ENCODE results near the gene RCOR3. TPM values are rescaled to one million over a fixed set of nuclear protein-coding genes. Genes with fewer than 3 reads are reported as not detected.

Gene RCOR3
- total RNA-seq, 1 donor, result 31.2 TPM

DNA sequence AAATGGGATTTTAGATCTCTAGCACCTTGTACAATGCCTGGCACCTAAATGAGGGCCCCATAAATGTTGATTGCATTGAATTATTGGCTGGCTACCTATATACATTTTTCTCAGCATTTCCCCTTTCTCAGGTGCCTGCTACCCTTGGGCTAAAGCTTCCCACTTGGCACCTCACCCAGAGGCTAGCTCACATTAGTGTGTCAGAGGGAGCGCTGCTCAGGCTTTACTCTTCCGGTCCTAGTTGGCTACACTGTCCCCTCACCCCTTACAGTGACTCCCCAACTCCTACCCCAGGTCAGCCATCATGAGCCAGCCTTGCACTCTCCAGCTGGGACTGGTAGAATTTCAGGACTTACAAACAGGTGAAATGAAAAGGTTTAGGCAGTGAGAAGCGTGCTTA lies 77.0 kb downstream of the RCOR3 start:
- no peak for DNase-seq (ENCODE audit: low read depth)
- TF ChIP-seq, protein P1, sequence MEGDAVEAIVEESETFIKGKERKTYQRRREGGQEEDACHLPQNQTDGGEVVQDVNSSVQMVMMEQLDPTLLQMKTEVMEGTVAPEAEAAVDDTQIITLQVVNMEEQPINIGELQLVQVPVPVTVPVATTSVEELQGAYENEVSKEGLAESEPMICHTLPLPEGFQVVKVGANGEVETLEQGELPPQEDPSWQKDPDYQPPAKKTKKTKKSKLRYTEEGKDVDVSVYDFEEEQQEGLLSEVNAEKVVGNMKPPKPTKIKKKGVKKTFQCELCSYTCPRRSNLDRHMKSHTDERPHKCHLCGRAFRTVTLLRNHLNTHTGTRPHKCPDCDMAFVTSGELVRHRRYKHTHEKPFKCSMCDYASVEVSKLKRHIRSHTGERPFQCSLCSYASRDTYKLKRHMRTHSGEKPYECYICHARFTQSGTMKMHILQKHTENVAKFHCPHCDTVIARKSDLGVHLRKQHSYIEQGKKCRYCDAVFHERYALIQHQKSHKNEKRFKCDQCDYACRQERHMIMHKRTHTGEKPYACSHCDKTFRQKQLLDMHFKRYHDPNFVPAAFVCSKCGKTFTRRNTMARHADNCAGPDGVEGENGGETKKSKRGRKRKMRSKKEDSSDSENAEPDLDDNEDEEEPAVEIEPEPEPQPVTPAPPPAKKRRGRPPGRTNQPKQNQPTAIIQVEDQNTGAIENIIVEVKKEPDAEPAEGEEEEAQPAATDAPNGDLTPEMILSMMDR (IDR thresholded peaks at IDR 0.05; ENCODE audit: insufficient read depth, low read length), result no peak

DNA sequence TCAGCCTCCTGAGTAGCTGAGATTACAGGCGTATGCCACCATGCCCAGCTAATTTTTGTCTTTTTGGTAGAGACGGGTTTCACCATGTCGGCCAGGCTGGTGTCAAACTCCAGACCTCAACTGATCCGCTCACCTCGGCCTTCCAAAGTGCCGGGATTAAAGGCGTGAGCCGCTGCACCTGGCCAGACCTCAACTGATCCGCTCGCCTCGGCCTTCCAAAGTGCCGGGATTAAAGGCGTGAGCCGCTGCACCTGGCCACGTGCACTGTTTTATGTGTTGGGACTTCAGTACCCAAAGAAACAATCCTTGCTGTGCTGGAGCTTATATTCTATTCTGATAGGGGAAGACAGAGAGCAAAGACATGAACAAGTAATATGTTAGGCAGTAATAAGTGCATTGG lies 77.6 kb downstream of the RCOR3 start:
- TF ChIP-seq, protein P1 (IDR thresholded peaks at IDR 0.05; ENCODE audit: insufficient read depth, low read length), result no peak
- no peak overlapping the region for H3K4me3 ChIP-seq (ENCODE audit: low read depth, low read length)
- no peak for DNase-seq (ENCODE audit: low read depth)

More for the DNA sequence above, 77.0 kb downstream of the RCOR3 start:
- no peak overlapping the region for H3K4me3 ChIP-seq (ENCODE audit: low read depth, low read length)

DNA sequence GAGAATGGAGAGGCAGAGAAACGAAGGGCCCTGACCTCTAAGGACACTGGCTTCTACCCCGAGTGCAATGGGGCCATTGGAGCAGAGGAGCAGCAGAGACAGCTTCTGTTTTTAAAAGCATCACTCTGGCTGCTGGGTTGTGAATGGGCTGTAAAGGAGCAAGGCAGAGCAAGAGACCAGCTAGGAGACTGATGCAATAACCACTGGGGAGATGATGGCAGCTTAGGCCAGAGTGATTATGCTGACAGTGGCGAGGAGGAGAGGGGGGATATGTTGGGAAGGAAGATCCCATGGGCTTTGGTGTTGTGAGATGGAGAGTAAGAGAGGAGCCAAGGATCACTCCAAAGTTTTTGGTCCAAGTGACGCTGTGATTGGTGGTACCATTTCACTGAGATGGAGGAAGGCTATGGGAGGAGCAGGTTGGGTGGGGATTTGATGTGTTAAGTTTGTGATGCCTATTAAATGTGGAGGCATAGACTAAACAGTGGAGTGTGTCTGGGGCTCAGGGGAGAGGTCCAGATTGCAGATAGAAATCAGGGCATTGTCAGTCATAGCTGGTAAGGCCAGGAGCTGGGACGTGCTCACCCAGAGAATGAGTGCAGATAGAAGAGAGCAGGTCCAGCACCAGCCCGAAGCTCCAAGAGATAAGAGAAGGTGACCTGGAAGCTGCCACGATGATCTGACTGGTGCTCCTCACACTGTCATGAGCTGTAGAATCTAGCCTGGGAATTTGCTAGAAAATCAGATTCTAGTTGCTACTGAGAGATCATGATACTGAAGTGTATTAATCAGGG lies 78.5 kb downstream of the RCOR3 start:
- no peak overlapping the region for H3K4me3 ChIP-seq (ENCODE audit: low read depth, low read length)
- TF ChIP-seq, protein P1 (IDR thresholded peaks at IDR 0.05; ENCODE audit: insufficient read depth, low read length), result no peak
- DNase-seq (ENCODE audit: low read depth), result no peak

DNA sequence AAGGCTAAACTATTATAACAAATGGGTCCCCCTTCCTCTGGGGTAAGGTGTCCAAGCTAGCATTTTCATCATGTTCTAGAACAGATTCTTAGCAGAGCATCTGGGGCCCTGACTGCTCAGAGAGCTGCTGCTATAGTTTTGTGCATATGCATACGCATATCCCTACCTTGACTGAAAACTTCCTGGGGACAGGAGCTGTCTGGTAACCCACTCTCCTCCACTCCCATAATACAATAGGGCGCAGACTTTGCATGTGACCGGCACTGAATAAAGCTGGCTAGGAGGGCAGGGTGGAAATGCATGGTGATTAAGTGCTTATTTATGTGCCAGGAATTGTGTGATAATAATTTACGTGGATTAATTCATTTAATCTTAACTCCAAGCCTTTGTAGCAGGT lies 79.1 kb downstream of the RCOR3 start:
- no peak overlapping the region for H3K4me3 ChIP-seq (ENCODE audit: low read depth, low read length)
- no peak for DNase-seq (ENCODE audit: low read depth)
- TF ChIP-seq, protein P1 (IDR thresholded peaks at IDR 0.05; ENCODE audit: insufficient read depth, low read length), result no peak

DNA sequence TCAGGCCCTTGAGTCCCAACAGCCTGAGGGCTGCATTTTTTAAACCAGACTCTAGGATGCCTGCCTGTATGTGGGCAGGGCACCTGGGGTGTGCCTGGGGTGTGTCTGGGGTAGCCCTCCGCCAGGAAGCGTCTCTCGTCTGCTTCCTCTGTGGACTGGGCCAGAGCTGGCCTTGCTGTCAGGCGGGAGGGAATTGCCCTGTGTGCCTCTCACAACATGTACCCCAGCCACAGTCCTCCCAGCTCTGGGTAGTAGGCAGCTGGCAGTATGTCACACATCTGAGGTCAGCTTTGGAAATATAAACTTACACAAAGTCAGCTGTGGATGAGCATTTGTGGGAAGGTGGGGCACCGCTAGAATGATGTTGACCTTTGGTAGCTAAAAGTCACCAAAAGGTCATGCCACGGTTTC lies 80.5 kb downstream of the RCOR3 start:
- DNase-seq (ENCODE audit: low read depth), result no peak
- TF ChIP-seq, protein P1 (IDR thresholded peaks at IDR 0.05; ENCODE audit: insufficient read depth, low read length), result no peak
- no peak overlapping the region for H3K4me3 ChIP-seq (ENCODE audit: low read depth, low read length)

DNA sequence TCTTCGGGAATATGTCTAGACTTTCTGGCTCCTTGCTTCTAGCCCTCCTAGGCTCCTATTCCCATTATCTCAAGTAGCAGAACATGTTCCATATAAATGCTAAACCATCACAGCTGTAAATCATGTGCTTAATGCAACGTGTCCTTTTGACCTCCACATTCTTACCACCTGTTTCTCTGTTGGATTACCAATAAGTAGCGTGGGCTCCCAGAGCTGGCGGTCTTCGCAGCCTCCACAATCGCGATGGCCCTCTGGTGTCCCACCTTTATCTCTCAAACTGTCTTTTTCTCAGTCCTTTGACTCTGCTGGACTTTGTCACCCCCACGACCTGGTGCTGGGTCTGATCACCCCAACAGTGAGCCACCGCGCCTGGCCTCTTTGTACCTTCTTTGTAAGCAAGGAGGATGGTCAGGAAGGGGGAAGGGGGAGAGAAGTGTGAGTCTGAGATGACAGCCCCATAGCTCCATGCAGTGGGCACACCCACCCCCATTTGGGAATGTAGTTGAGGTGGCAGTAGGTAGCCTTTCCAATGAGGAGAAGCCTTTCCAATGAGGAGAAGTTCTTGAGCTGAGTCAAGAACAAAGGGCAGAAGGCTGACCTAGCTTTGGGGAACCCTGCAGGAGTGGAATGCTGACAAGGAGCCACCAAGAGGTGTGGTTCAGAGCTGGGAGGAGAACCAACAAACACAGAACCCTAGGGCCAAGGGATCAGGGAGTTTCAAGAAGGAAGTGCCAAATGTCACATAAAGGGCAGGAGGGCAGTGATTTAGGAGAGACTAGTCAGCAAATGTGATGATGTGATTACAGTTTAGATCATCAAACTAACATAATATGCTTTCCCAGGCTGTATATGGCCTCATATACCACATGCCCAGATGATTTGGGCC lies 81.7 kb downstream of the RCOR3 start:
- TF ChIP-seq, protein P1 (IDR thresholded peaks at IDR 0.05; ENCODE audit: insufficient read depth, low read length), result no peak
- no peak overlapping the region for H3K4me3 ChIP-seq (ENCODE audit: low read depth, low read length)
- no peak for DNase-seq (ENCODE audit: low read depth)

Data from fibroblast of the aortic adventitia (primary cell).